ENCODE data around the gene MRPL9. TPM values are rescaled to one million over a fixed set of nuclear protein-coding genes. Genes with fewer than 3 reads are reported as not detected.

The MRPL9 gene
- total RNA-seq, 1 donor from 2014 or later = 92.1 TPM

- no peak for TF ChIP-seq CTCF (IDR thresholded peaks at IDR 0.05; ENCODE audit: insufficient read depth, low read length, poor library complexity, severe bottlenecking)
- H3K4me3 ChIP-seq (ENCODE audit: low read depth, low read length) = no peak overlapping the region
- DNase-seq (ENCODE audit: low read depth) = no peak
- no peaks in the 10 kb centered on the region for H3K36me3 ChIP-seq (ENCODE audit: control insufficient read depth, insufficient read depth, low read length)
- peaks cover 30% of the 10 kb centered on the region for H3K27me3 ChIP-seq (ENCODE audit: control insufficient read depth, insufficient read depth, low read length)
These were observed 43.8 kb upstream of the MRPL9 start for GRCh38 chr1:151807131-151807530.

- H3K27me3 ChIP-seq (ENCODE audit: control insufficient read depth, insufficient read depth, low read length) = peaks cover 35% of the 10 kb centered on the region
These were observed 42.9 kb upstream of the MRPL9 start for GRCh38 chr1:151806170-151806569.

GRCh38 chr1:151805066-151805820 lies 41.9 kb upstream of the MRPL9 start, which contains the start of gene LINGO4:
TSS of gene LINGO4 (minus strand) at chr1:151805419. CDS start at chr1:151802704, 2,715 bp downstream.
- Histone ChIP-seq H3K4me3 (ENCODE audit: low read depth, low read length) (no peak within 1 kb of the TSS), H3K27me3 (ENCODE audit: control insufficient read depth, insufficient read depth, low read length) (peaks cover 44% of the 10 kb centered on the region), H3K36me3 (ENCODE audit: control insufficient read depth, insufficient read depth, low read length) (no peaks in the 10 kb centered on the region)
- TF ChIP-seq CTCF (IDR thresholded peaks at IDR 0.05; ENCODE audit: insufficient read depth, low read length, poor library complexity, severe bottlenecking) = no peak
- no peak for DNase-seq (ENCODE audit: low read depth)

More at GRCh38 chr1:151806170-151806569, 42.9 kb upstream of the MRPL9 start:
- DNase-seq (ENCODE audit: low read depth) = no peak
- no peak for TF ChIP-seq CTCF (IDR thresholded peaks at IDR 0.05; ENCODE audit: insufficient read depth, low read length, poor library complexity, severe bottlenecking)
- Histone ChIP-seq H3K4me3 (ENCODE audit: low read depth, low read length) (no peak overlapping the region), H3K36me3 (ENCODE audit: control insufficient read depth, insufficient read depth, low read length) (no peaks in the 10 kb centered on the region)

DNA sequence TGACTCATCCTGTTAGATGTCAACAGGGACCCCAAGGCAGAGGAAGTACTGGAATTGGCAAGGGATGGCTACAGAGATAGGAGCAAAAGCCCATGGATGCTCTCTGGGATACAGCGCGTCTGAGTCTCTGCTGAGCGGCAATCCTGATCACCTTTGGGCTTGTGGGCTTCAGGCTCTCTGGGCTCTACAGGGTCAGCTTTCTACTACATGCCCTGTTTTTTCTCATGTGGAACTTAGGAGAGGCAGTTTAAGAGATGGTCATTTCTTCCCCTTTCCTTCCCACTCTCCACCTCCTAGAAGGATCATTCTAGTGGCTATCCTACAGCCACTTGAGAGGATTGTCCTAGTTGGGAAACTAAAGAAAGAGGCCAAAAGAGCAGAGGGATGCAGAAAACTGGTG lies 40.6 kb upstream of the MRPL9 start:
- H3K27me3 ChIP-seq (ENCODE audit: control insufficient read depth, insufficient read depth, low read length) = peaks cover 55% of the 10 kb centered on the region
- no peak for DNase-seq (ENCODE audit: low read depth)
- H3K4me3 ChIP-seq (ENCODE audit: low read depth, low read length) = no peak overlapping the region
- TF ChIP-seq CTCF (IDR thresholded peaks at IDR 0.05; ENCODE audit: insufficient read depth, low read length, poor library complexity, severe bottlenecking) = no peak
- no peaks in the 10 kb centered on the region for H3K36me3 ChIP-seq (ENCODE audit: control insufficient read depth, insufficient read depth, low read length)

GRCh38 chr1:151803164-151803563 lies 39.9 kb upstream of the MRPL9 start:
- no peaks in the 10 kb centered on the region for H3K36me3 ChIP-seq (ENCODE audit: control insufficient read depth, insufficient read depth, low read length)
- no peak overlapping the region for H3K4me3 ChIP-seq (ENCODE audit: low read depth, low read length)
- TF ChIP-seq CTCF (IDR thresholded peaks at IDR 0.05; ENCODE audit: insufficient read depth, low read length, poor library complexity, severe bottlenecking) = no peak
- peaks cover 54% of the 10 kb centered on the region for H3K27me3 ChIP-seq (ENCODE audit: control insufficient read depth, insufficient read depth, low read length)
- no peak for DNase-seq (ENCODE audit: low read depth)

GRCh38 chr1:151802372-151802771 lies 39.1 kb upstream of the MRPL9 start:
- H3K27me3 ChIP-seq (ENCODE audit: control insufficient read depth, insufficient read depth, low read length) = peaks cover 47% of the 10 kb centered on the region
- H3K36me3 ChIP-seq (ENCODE audit: control insufficient read depth, insufficient read depth, low read length) = no peaks in the 10 kb centered on the region
- no peak for DNase-seq (ENCODE audit: low read depth)
- no peak for TF ChIP-seq CTCF (IDR thresholded peaks at IDR 0.05; ENCODE audit: insufficient read depth, low read length, poor library complexity, severe bottlenecking)
- H3K4me3 ChIP-seq (ENCODE audit: low read depth, low read length) = no peak overlapping the region

Data from kidney epithelial cell (primary cell).